A673 (cell line): Measurements from ENCODE around the gene PARN.

Experiments
- CTCF ChIP-seq: fragments of 300-800, 200-600 bp; sonication (generic); conservative IDR thresholded peaks from 2 replicates; pipeline ENCODE4 v1.5.1; 2017; ENCODE audit warnings: low read depth, mild to moderate bottlenecking, antibody characterized with exemption, low read length, moderate library complexity, mixed read lengths
- EZH2 ChIP-seq: fragments of 200-600 bp; sonication (generic); IDR thresholded peaks from 2 replicates; pipeline ENCODE4 v1.6.1; 2017; ENCODE audit warnings: borderline replicate concordance, low read depth, mild to moderate bottlenecking, mixed read lengths, antibody characterized with exemption, low read length; ENCODE audit not compliant: poor library complexity, severe bottlenecking

GRCh38 chr16:14434860-14435259 lies 195.2 kb downstream of the PARN start:
- no peak for TF ChIP-seq EZH2
- TF ChIP-seq CTCF = no peak
